Mesendoderm (in vitro differentiated cells): ENCODE data around the gene INPPL1.
"Not testable (repeated sequence)": the region's sequence is repeated elsewhere in the genome, so short reads cannot be mapped to it uniquely, and the experiment has no call there.

Experiments used
- DNase-seq: peaks from one replicate; pipeline ENCODE4 v3.0.0; 2013
- H2AK5ac ChIP-seq: 2 replicates; pipeline ENCODE4 v1.6.1; 2013; ENCODE audit warnings: low read length, inconsistent platforms
- H2BK120ac ChIP-seq: 2 replicates; pipeline ENCODE4 v1.6.1; 2013; ENCODE audit warnings: low read depth, mild to moderate bottlenecking, low read length, moderate library complexity, mixed read lengths
- H2BK15ac ChIP-seq: replicated peaks from 2 replicates; pipeline ENCODE4 v1.6.1; 2013; ENCODE audit warnings: low read depth, mild to moderate bottlenecking, moderate library complexity
- H2BK5ac ChIP-seq: 2 replicates; pipeline ENCODE4 v1.6.1; 2013; ENCODE audit warnings: low read length, inconsistent platforms
- H3K18ac ChIP-seq: 2 replicates; pipeline ENCODE4 v1.6.1; 2013; ENCODE audit warnings: mild to moderate bottlenecking, low read length, mixed read lengths
- H3K23ac ChIP-seq: one replicate; pipeline ENCODE4 v1.6.1; 2013; ENCODE audit warnings: low read length
- H3K27ac ChIP-seq: 2 replicates; pipeline ENCODE4 v1.5.1; 2013; ENCODE audit warnings: low read depth, mild to moderate bottlenecking, inconsistent platforms, low read length, moderate library complexity
- H3K27me3 ChIP-seq: 2 replicates; pipeline ENCODE4 v1.6.1; 2013; ENCODE audit warnings: low read length, control low read depth, mild to moderate bottlenecking, inconsistent platforms; ENCODE audit not compliant: insufficient read depth, poor library complexity
- H3K36me3 ChIP-seq: 2 replicates; pipeline ENCODE4 v1.6.1; 2013; ENCODE audit warnings: low read length, inconsistent platforms; ENCODE audit not compliant: control insufficient read depth, insufficient read depth
- H3K4ac ChIP-seq: one replicate; pipeline ENCODE4 v1.6.1; 2013; ENCODE audit warnings: low read depth, mild to moderate bottlenecking, low read length, moderate library complexity
- H3K4me1 ChIP-seq: 2 replicates; pipeline ENCODE4 v1.6.1; 2013; ENCODE audit warnings: low read depth, low read length, inconsistent platforms; ENCODE audit not compliant: control insufficient read depth
- H3K4me2 ChIP-seq: 2 replicates; pipeline ENCODE4 v1.6.1; 2013; ENCODE audit warnings: low read length
- H3K4me3 ChIP-seq: 2 replicates; pipeline ENCODE4 v1.5.1; 2013; ENCODE audit warnings: mild to moderate bottlenecking, low read length
- H3K56ac ChIP-seq: one replicate; pipeline ENCODE4 v1.6.1; 2013; ENCODE audit warnings: low read length
- H3K79me1 ChIP-seq: 2 replicates; pipeline ENCODE4 v1.6.1; 2013; ENCODE audit warnings: low read length, inconsistent platforms
- H3K79me2 ChIP-seq: 2 replicates; pipeline ENCODE4 v1.6.1; 2013; ENCODE audit warnings: mild to moderate bottlenecking, low read length; ENCODE audit not compliant: control insufficient read depth, insufficient read depth
- H3K9ac ChIP-seq: 2 replicates; pipeline ENCODE4 v1.6.1; 2013; ENCODE audit warnings: low read length, inconsistent platforms
- H4K5ac ChIP-seq: one replicate; pipeline ENCODE4 v1.6.1; 2013; ENCODE audit warnings: low read length
- H4K8ac ChIP-seq: one replicate; pipeline ENCODE4 v1.6.1; 2013; ENCODE audit warnings: low read depth, mild to moderate bottlenecking, control low read depth, low read length, moderate library complexity
- WGBS: extraction: QIAGEN DNeasy Blood & Tissue Kit; methylation state at CpG from one replicate; pipeline ENCODE4 v1.1.7; 2013; ENCODE audit warnings: low lambda C conversion rate, missing lambda C conversion rate; ENCODE audit not compliant: insufficient coverage; ENCODE audit errors: extremely low coverage; 5-methylcytosine and 5-hydroxymethylcytosine counted together

INPPL1 gene

DNA sequence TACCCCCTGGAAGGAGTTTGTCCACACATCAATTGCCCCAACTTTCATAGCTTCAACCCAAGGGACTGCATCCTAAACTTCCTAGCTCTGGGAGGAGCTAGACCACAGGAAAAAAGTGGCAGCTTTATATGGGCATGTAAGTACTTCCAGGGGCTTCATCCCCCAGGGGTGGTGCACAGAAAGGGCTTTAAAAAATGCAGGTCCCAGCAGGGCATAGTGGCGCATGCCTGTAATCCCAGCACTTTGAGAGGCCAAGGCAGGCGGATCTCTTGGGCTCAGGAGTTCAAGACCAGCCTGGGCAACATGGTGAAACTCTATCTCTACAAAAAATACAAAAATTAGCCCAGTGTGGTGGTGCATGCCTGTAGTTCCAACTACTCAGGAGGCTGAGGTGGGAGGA lies 17.8 kb upstream of the INPPL1 start:
- no CpG with 5 or more reads among the region's 2 CpGs for WGBS
- DNase-seq, H3K18ac ChIP-seq: not testable (repeated sequence)

DNA sequence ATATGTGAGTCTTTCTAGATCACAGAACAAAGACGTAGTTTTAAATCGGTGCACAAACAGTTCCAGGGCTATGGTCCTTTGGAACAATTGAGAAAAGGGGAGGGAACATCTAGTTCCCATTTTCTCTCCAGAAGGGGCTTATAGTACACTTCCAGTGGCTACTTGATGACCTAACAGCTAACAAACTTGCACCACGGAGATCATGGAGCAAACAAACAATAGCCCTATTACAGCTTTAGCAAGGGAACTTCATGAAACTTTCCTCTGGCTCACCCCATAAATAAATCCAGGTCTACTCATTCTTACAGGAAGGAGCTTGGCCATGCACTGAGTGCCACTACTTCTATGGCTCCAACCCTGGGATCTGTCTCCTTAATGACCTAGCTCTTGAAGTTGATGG lies 16.3 kb upstream of the INPPL1 start:
- Histone ChIP-seq H3K27ac (no peak overlapping the region), H3K4me3 (no peak overlapping the region), H2BK5ac (no peak overlapping the region), H3K18ac (no peak overlapping the region), H3K9ac (no peak overlapping the region), H4K5ac (no peak overlapping the region), H2AK5ac (no peak overlapping the region), H3K23ac (no peak overlapping the region), H3K4me2 (no peak overlapping the region), H3K56ac (no peak overlapping the region), H2BK120ac (no peak overlapping the region), H3K4me1 (no peaks in the 10 kb centered on the region), H3K36me3 (no peaks in the 10 kb centered on the region), H3K79me1 (no peaks in the 10 kb centered on the region), H4K8ac (no peak overlapping the region), H3K27me3 (no peaks in the 10 kb centered on the region), H2BK15ac (no peak overlapping the region), H3K79me2 (no peaks in the 10 kb centered on the region), H3K4ac (no peak overlapping the region)
- no peak for DNase-seq
- WGBS = no CpG with 5 or more reads among the region's 3 CpGs

More for the DNA sequence above, 17.8 kb upstream of the INPPL1 start:
- not testable (repeated sequence) for H2BK120ac ChIP-seq, H3K4me3 ChIP-seq, H3K9ac ChIP-seq, H3K4ac ChIP-seq, H3K27ac ChIP-seq, H3K79me1 ChIP-seq, H4K8ac ChIP-seq, H3K4me2 ChIP-seq, H3K79me2 ChIP-seq, H3K23ac ChIP-seq, H4K5ac ChIP-seq, H3K4me1 ChIP-seq, H2BK5ac ChIP-seq, H2AK5ac ChIP-seq, H3K27me3 ChIP-seq, H3K56ac ChIP-seq, H2BK15ac ChIP-seq, H3K36me3 ChIP-seq

GRCh38 chr11:72209101-72209500 lies 15.5 kb upstream of the INPPL1 start:
- no peak overlapping the region for H2BK15ac ChIP-seq
- no peaks in the 10 kb centered on the region for H3K36me3 ChIP-seq
- H3K27me3 ChIP-seq = no peaks in the 10 kb centered on the region
- no peak overlapping the region for H2BK120ac ChIP-seq
- H3K79me1 ChIP-seq = no peaks in the 10 kb centered on the region
- peak; percentile 31 for DNase-seq
- H3K9ac ChIP-seq = no peak overlapping the region
- no CpG with 5 or more reads among the region's 4 CpGs for WGBS
- H3K56ac ChIP-seq = no peak overlapping the region
- no peak overlapping the region for H3K23ac ChIP-seq
- H3K4me2 ChIP-seq = no peak overlapping the region
- H3K18ac ChIP-seq = no peak overlapping the region
- H3K4me3 ChIP-seq = no peak overlapping the region
- H3K79me2 ChIP-seq = no peaks in the 10 kb centered on the region
- H2AK5ac ChIP-seq = no peak overlapping the region
- H4K8ac ChIP-seq = no peak overlapping the region
- no peak overlapping the region for H4K5ac ChIP-seq
- no peak overlapping the region for H3K27ac ChIP-seq
- no peaks in the 10 kb centered on the region for H3K4me1 ChIP-seq
- no peak overlapping the region for H2BK5ac ChIP-seq
- no peak overlapping the region for H3K4ac ChIP-seq

- Histone ChIP-seq H3K79me2 (no peaks in the 10 kb centered on the region), H3K36me3 (no peaks in the 10 kb centered on the region), H2BK15ac (no peak within 1 kb of the TSS), H3K79me1 (no peaks in the 10 kb centered on the region), H3K4me3 (no peak within 1 kb of the TSS), H3K4me2 (no peak within 1 kb of the TSS), H2BK120ac (no peak within 1 kb of the TSS), H3K4ac (no peak within 1 kb of the TSS), H3K18ac (no peak within 1 kb of the TSS), H4K8ac (no peak within 1 kb of the TSS), H3K56ac (no peak within 1 kb of the TSS), H3K27ac (no peak within 1 kb of the TSS), H3K27me3 (no peaks in the 10 kb centered on the region), H4K5ac (no peak within 1 kb of the TSS), H3K9ac (no peak within 1 kb of the TSS), H2AK5ac (no peak within 1 kb of the TSS), H3K4me1 (peaks cover 1% of the 10 kb centered on the region), H3K23ac (no peak within 1 kb of the TSS), H2BK5ac (no peak within 1 kb of the TSS)
- WGBS = no CpG with 5 or more reads among the region's 6 CpGs
- DNase-seq = no peak
These were observed 7.9 kb upstream of the INPPL1 start, which contains the start of gene FOLR2 for GRCh38 chr11:72216638-72217037. TSS of gene FOLR2 (plus strand) at chr11:72216794. CDS start at chr11:72218585, 1,791 bp downstream.

DNA sequence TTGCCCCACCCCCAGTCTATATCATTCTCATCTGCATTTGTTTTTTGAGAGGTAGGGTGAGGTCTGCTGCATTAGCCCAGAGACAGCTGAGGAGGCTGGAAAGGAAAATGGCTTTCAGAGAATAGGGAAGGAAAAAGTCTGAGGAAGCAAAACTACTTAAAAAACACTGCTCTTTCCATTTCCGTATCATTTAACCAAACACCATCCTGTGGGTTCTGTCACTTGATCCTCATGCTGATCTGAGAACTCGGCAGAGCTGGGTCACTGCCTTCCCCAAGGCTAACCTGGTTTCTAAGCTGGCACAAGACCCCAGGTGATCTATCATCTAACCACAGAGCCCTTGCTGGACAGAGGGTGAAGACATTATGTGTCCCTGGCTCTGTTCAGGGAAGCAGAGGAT lies 6.7 kb upstream of the INPPL1 start:
- peaks cover 10% of the 10 kb centered on the region for H3K4me1 ChIP-seq
- H2BK15ac ChIP-seq = no peak overlapping the region
- H3K23ac ChIP-seq = no peak overlapping the region
- H4K5ac ChIP-seq = no peak overlapping the region
- no peak overlapping the region for H3K18ac ChIP-seq
- no peaks in the 10 kb centered on the region for H3K36me3 ChIP-seq
- no peak overlapping the region for H3K27ac ChIP-seq
- H2BK120ac ChIP-seq = no peak overlapping the region
- H3K4ac ChIP-seq = no peak overlapping the region
- H3K56ac ChIP-seq = no peak overlapping the region
- H3K4me3 ChIP-seq = no peak overlapping the region
- no peaks in the 10 kb centered on the region for H3K79me1 ChIP-seq
- no peak for DNase-seq
- WGBS = no CpG with 5 or more reads among the region's 2 CpGs
- no peaks in the 10 kb centered on the region for H3K79me2 ChIP-seq
- H3K27me3 ChIP-seq = no peaks in the 10 kb centered on the region
- H2BK5ac ChIP-seq = no peak overlapping the region
- H3K9ac ChIP-seq = no peak overlapping the region
- H2AK5ac ChIP-seq = no peak overlapping the region
- H4K8ac ChIP-seq = no peak overlapping the region
- no peak overlapping the region for H3K4me2 ChIP-seq

DNA sequence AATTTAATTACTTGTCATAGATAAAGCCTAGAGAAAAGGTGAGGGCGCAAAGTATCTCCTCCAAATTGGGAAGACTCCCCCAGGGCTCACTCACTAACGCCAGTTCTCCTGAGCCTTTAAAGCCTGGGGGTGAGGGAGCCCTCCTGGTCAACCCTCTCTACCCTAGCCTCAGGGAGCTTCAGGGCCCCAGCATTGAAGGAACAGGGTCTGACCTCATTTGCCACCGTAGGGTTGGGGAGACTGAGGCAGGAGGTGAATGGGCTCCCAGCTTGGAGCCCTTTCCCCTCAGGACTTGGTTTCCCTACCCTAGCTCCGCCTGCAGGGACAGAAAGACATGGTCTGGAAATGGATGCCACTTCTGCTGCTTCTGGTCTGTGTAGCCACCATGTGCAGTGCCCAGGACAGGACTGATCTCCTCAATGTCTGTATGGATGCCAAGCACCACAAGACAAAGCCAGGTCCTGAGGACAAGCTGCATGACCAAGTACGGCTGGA lies 6.3 kb upstream of the INPPL1 start:
- Histone ChIP-seq H4K5ac (no peak overlapping the region), H3K56ac (no peak overlapping the region), H2BK15ac (no peak overlapping the region), H3K4me2 (no peak overlapping the region), H3K79me1 (no peaks in the 10 kb centered on the region), H3K23ac (peak overlapping the region; percentile 35), H2AK5ac (no peak overlapping the region), H2BK120ac (no peak overlapping the region), H2BK5ac (no peak overlapping the region), H3K36me3 (no peaks in the 10 kb centered on the region), H3K4ac (no peak overlapping the region), H4K8ac (no peak overlapping the region), H3K4me1 (peaks cover 10% of the 10 kb centered on the region), H3K27ac (no peak overlapping the region), H3K18ac (no peak overlapping the region), H3K27me3 (no peaks in the 10 kb centered on the region), H3K79me2 (no peaks in the 10 kb centered on the region), H3K4me3 (no peak overlapping the region), H3K9ac (no peak overlapping the region)
- DNase-seq = no peak
- WGBS = no CpG with 5 or more reads among the region's 5 CpGs
